GM10248 (cell line): ENCODE measurements around the gene RBM6.
A peak's percentile ranks its signal among the peaks of the same experiment; 100 is the strongest.

Experiments
- CTCF ChIA-PET: fragments of 300-600 bp; sonication (Branson Sonifier 250); formaldehyde crosslinking; extraction: SDS; loops from one replicate; lab custom pipeline; 2021; ENCODE audit warnings: antibody characterized with exemption; lab: Yijun Ruan, JAX
- POLR2A ChIA-PET: fragments of 350-650 bp; sonication (Branson Sonifier 250); formaldehyde crosslinking; extraction: SDS; loops from one replicate; lab custom pipeline; 2020; ENCODE audit warnings: antibody characterized with exemption; lab: Yijun Ruan, JAX
- DNase-seq: peaks from one replicate; pipeline ENCODE4 v3.0.0; 2012; ENCODE audit errors: extremely low spot score
- CTCF ChIP-seq: IDR thresholded peaks from 2 replicates; pipeline ENCODE4 v1.5.1; 2012; ENCODE audit warnings: mild to moderate bottlenecking, low read depth; ENCODE audit errors: extremely low read depth, missing control alignments, control extremely low read depth

The RBM6 gene

GRCh38 chr3:49939858-49940666, at the start of gene RBM6:
Gene RBM6 (plus strand): TSS chr3:49940150. CDS start chr3:49962642, 22,492 bp downstream.
- no peak for TF ChIP-seq CTCF
- ChIA-PET CTCF (interaction anchor here (0.9 to 2.3 kb wide), 4 partner anchors 10 to 137 kb away, joined by 3 to 22 read pairs (median 3); partner anchors contain the start of genes INKA1 and MON1A), POLR2A (interaction anchor here (0.6 to 2.5 kb wide), 10 partner anchors 8 to 846 kb away, joined by 3 to 22 read pairs (median 5); partner anchors contain the start of genes MON1A and QRICH1)
- peak; percentile 98 for DNase-seq

GRCh38 chr3:49895791-49896190, 44.2 kb upstream of the RBM6 start:
- POLR2A ChIA-PET, result no interaction called here
- CTCF ChIA-PET, result no interaction called here
- no peak for TF ChIP-seq CTCF
- no peak for DNase-seq

GRCh38 chr3:49896345-49896744, 43.6 kb upstream of the RBM6 start:
- no peak for DNase-seq
- TF ChIP-seq CTCF, result no peak
- ChIA-PET POLR2A (no interaction called here), CTCF (no interaction called here)

DNA sequence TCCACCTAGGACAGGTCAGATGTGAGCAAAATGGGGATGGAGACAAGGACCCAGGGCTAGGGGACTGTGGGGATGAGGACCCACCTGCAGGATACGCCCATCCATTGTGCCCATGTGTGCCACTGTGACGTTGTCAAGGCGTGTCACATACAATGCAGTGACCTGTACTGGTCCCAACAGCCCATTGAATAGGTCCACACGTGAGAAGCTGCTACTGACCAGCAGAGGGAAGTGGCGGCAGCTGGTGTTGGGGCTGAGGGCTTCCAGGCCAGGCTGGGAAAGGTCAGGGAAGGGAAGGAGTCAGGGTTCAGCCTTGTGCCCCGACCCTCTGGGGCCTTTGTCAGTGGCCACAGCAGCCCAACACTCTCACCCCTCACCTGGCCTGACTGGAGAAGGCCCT, 41.0 kb upstream of the RBM6 start:
- no peak for DNase-seq
- ChIA-PET POLR2A (no interaction called here), CTCF (no interaction called here)
- TF ChIP-seq CTCF, result no peak

DNA sequence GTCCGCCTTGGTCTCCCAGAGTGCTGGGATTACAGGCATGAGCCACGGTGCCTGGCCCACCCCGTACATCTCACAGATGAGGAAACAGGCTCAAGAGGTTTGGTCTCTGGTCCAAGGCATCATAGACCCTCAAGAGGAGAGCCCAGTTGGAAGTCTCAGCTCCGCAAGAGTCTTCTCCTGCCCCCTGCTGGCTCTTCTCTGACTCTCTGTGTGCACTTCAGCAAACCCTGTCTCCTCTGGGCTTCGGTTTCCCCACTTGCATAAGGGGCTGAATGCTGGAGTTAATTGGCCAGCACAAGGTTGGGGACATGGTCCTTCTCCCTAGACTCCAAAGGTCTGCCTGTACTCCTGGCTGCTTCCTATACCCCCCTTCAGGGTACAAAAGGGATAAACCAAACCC, 40.1 kb upstream of the RBM6 start:
- no peak for DNase-seq
- no peak for TF ChIP-seq CTCF
- ChIA-PET CTCF (interaction anchor here (1.0 to 2.1 kb wide), 5 partner anchors 30 to 97 kb away, joined by 3 to 10 read pairs (median 3); partner anchors contain the start of genes INKA1 and MON1A), POLR2A (interaction anchor here (0.5 kb wide), 1 partner anchor 47 kb away, joined by 5 read pairs; no protein-coding TSS in a partner anchor)

- DNase-seq, result no peak
- no peak for TF ChIP-seq CTCF
- CTCF ChIA-PET, result interaction anchor here (0.8 to 2.1 kb wide), 9 partner anchors 13 to 98 kb away, joined by 3 to 10 read pairs (median 4); partner anchors contain the start of genes INKA1 and MON1A
- POLR2A ChIA-PET, result interaction anchor here (0.5 to 0.6 kb wide), 2 partner anchors 21 to 46 kb away, joined by 3 to 5 read pairs; no protein-coding TSS in a partner anchor
Measured at GRCh38 chr3:49900491-49901153, 39.3 kb upstream of the RBM6 start.
